GM10266 (cell line): ENCODE results near the gene C4orf50.

Source experiments
- DNase-seq: peaks from one replicate; pipeline ENCODE4 v3.0.0; 2012; ENCODE audit errors: extremely low spot score
- TF ChIP-seq, protein P1 (sequence below): IDR thresholded peaks from 2 replicates; pipeline ENCODE4 v1.5.1; 2012; ENCODE audit warnings: mild to moderate bottlenecking, low read depth; ENCODE audit not compliant: control insufficient read depth, insufficient read depth; ENCODE audit errors: missing control alignments

The C4orf50 gene

GRCh38 chr4:6050551-6050950 is 32.3 kb upstream of the C4orf50 start:
- TF ChIP-seq, protein P1, sequence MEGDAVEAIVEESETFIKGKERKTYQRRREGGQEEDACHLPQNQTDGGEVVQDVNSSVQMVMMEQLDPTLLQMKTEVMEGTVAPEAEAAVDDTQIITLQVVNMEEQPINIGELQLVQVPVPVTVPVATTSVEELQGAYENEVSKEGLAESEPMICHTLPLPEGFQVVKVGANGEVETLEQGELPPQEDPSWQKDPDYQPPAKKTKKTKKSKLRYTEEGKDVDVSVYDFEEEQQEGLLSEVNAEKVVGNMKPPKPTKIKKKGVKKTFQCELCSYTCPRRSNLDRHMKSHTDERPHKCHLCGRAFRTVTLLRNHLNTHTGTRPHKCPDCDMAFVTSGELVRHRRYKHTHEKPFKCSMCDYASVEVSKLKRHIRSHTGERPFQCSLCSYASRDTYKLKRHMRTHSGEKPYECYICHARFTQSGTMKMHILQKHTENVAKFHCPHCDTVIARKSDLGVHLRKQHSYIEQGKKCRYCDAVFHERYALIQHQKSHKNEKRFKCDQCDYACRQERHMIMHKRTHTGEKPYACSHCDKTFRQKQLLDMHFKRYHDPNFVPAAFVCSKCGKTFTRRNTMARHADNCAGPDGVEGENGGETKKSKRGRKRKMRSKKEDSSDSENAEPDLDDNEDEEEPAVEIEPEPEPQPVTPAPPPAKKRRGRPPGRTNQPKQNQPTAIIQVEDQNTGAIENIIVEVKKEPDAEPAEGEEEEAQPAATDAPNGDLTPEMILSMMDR: no peak
- no peak for DNase-seq

DNA sequence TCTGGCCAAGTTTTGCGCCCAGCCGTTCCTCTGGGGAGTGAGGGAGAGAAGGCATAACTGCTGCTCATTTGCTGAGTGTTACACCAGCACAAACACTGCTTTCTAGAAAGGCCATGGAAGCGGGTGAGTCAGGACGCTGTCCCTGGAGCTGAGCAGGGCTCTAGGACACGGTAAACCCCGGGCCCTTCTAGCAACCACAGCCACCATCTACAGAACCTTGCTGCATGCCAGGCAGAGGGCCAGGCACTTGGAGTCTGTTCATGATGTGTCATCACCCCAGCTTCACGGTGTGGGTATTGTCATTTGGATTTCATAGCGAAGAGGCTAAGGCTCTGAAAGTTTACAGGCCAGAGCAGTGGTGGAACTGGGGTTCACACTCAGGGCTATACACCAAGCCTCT is 31.8 kb upstream of the C4orf50 start:
- TF ChIP-seq, protein P1: no peak
- no peak for DNase-seq

GRCh38 chr4:6049278-6049677 is 31.0 kb upstream of the C4orf50 start:
- TF ChIP-seq, protein P1: no peak
- no peak for DNase-seq

DNA sequence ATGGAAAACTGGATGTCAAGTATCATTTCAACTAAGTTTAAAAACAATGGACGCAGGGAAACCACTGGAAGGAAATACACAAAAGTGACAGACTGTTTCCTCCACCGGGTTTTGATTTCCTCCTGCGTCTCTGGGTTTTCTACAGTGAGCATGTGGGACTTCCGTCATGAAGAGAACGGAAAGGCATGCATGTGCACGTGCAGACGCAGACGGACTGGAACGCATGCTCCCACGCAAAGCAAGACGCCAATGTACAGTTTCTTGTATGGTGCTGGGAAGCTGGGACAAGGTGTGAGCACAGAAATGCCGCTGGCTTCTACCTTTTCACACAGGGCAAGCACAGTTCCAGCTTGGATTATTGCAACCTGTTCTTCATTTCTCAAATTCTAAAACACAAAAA is 30.3 kb upstream of the C4orf50 start:
- TF ChIP-seq, protein P1: no peak
- DNase-seq: no peak

DNA sequence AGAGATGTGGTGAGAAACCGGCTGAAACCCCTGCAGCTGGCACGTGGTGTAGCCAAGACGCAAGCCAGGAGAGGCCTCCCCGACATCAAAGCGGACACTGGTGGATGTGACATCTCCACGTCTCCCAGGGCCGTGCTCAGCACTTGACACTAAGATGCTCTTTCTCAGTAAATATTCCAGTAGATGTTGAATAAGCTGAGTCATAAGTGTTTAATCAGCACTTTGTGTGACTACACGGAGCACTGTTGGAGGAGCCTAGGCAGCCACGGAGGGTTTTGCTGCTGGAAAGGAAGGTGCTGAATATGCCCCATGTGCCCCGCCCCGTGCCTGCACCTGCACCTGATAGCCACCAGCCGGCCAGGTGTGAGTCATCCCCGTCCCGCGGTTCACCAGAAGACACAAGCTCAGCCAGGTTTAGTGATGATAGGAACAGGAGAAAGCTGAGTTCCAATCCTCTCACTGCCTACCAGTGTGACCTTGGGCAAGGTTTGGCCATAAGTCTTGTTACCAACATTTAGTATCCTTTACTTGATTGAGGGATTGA is 29.0 kb upstream of the C4orf50 start:
- TF ChIP-seq, protein P1: no peak
- DNase-seq: no peak

DNA sequence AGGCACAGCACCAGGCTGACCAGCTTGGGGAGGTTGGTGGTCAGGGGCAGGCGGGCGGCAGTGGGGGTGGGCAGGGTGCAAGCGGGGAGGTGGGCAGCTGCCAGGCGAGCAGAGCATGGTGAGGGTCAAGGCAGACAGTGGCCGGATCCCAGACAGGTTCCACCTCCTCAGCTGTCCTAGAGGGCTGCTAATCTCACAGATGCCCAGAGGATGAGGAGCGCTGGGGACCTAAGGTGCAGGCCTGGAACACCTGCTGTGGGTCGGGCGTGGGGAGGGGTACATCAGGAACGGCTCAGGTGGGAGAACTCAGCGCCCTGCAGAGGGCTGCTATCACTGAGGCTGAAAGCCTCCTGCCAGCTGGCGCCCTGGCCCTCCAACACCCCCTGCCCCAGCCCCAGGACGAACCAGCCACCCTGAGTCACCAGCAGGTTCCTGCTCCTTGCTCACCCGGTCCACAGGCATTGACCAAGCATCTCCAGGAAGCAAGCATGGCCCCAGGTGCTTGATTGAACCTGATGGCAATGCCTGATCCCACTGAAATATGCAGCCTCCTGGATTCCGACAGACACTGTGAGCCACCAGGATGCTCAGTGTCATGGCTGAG is 28.4 kb upstream of the C4orf50 start:
- TF ChIP-seq, protein P1: no peak
- no peak for DNase-seq

GRCh38 chr4:6044805-6045204 is 26.6 kb upstream of the C4orf50 start:
- TF ChIP-seq, protein P1: no peak
- no peak for DNase-seq
